GM12878 (cell line): Measurements from ENCODE around the gene ARRDC5. TPM values are rescaled to one million over a fixed set of nuclear protein-coding genes. Genes with fewer than 3 reads are reported as not detected.

Source experiments
- ATAC-seq: fragments of 200-7000 bp; cut with Tn5 transposase; 3 replicates; pipeline ENCODE4 v1.9.1; 2020; ENCODE audit warnings: mild to moderate bottlenecking, moderate library complexity
- BruUV-seq: library from RNA; stranded (reverse); fragments of 400-500 nt; replicated peaks from 2 replicates; lab custom pipeline; 2021; lab: Mats Ljungman, UMichigan
- CTCF ChIA-PET: fragments of 300-600 bp; sonication (Branson Sonifier 250); formaldehyde crosslinking; extraction: SDS; loops from one replicate; lab custom pipeline; 2021; ENCODE audit warnings: inconsistent platforms; lab: Yijun Ruan, JAX
- POLR2A ChIA-PET: fragments of 350-600 bp; formaldehyde crosslinking; extraction: SDS; loops from one replicate; lab custom pipeline; 2021; ENCODE audit warnings: inconsistent platforms; lab: Charles Lee
- RAD21 ChIA-PET: fragments of 300-600 bp; sonication (Branson Sonifier 250); formaldehyde crosslinking; loops from one replicate; lab custom pipeline; 2023; ENCODE audit warnings: antibody characterized with exemption; ENCODE audit not compliant: unreplicated experiment; lab: Charles Lee
- SMC1A ChIA-PET: fragments of 300-600 bp; sonication (Branson Sonifier 250); formaldehyde crosslinking; loops from one replicate; lab custom pipeline; 2023; ENCODE audit not compliant: unreplicated experiment, uncharacterized antibody; lab: Charles Lee
- DNase-seq: peaks from one replicate; pipeline ENCODE4 v3.0.0-alpha.2; 2011; ENCODE audit warnings: low read depth, low spot score
- FAIRE-seq: peaks from 3 replicates; lab custom pipeline; 2011; peaks lifted over from hg19 to GRCh38; lab: Jason Lieb, UNC
- H2AFZ ChIP-seq: 2 replicates; pipeline ENCODE4 v1.6.0; 2011; ENCODE audit warnings: low read depth, low read length, control low read depth; ENCODE audit not compliant: control insufficient read depth
- H3K27ac ChIP-seq: 2 replicates; pipeline ENCODE4 v1.5.1; 2011; ENCODE audit warnings: control low read depth; ENCODE audit not compliant: control insufficient read depth, insufficient read depth
- H3K27me3 ChIP-seq, 2 experiments: replicated peaks in 1 of 2; 2 replicates each; pipeline versions ENCODE4 v1.6.0 to v1.6.1; 2011; ENCODE audit warnings: low read length in 1 of 2; ENCODE audit not compliant: control insufficient read depth in 2 of 2, insufficient read depth in 2 of 2
- H3K36me3 ChIP-seq, 2 experiments: 2 replicates each; pipeline ENCODE4 v1.5.1; 2011; ENCODE audit warnings: low read length in 1 of 2; ENCODE audit not compliant: control insufficient read depth in 2 of 2, insufficient read depth in 2 of 2
- H3K4me1 ChIP-seq: 2 replicates; pipeline ENCODE4 v1.6.1; 2011; ENCODE audit warnings: mild to moderate bottlenecking, low read length, moderate library complexity, mixed read lengths; ENCODE audit not compliant: control insufficient read depth, insufficient read depth
- H3K4me2 ChIP-seq: 2 replicates; pipeline ENCODE4 v1.6.0; 2011; ENCODE audit warnings: control low read depth; ENCODE audit not compliant: control insufficient read depth, insufficient read depth
- H3K4me3 ChIP-seq: fragments of 200-600 bp; sonication (generic); 2 replicates; pipeline ENCODE4 v1.5.1; 2016
- H3K79me2 ChIP-seq: 2 replicates; pipeline ENCODE4 v1.6.0; 2011; ENCODE audit warnings: low read length; ENCODE audit not compliant: control insufficient read depth, insufficient read depth
- H3K9ac ChIP-seq: 2 replicates; pipeline ENCODE4 v1.8.0; 2011; ENCODE audit warnings: low read length, control low read depth, mixed read lengths; ENCODE audit not compliant: control insufficient read depth, insufficient read depth
- H3K9me3 ChIP-seq: replicated peaks from 3 replicates; pipeline ENCODE4 v1.5.1; 2011; ENCODE audit warnings: mild to moderate bottlenecking, low read length; ENCODE audit not compliant: control insufficient read depth, insufficient read depth
- H4K20me1 ChIP-seq: 2 replicates; pipeline ENCODE4 v1.6.0; 2011; ENCODE audit not compliant: control insufficient read depth, insufficient read depth
- BCLAF1 ChIP-seq: fragments of 450-650 bp; IDR thresholded peaks from 2 replicates; pipeline ENCODE4 v1.6.1; 2017; ENCODE audit warnings: antibody characterized with exemption, mild to moderate bottlenecking, moderate library complexity
- BMI1 ChIP-seq: fragments of 450-650 bp; IDR thresholded peaks from 2 replicates; pipeline ENCODE4 v1.6.1; 2016; ENCODE audit warnings: mild to moderate bottlenecking, moderate library complexity, borderline replicate concordance
- CHD2 ChIP-seq: IDR thresholded peaks from 2 replicates; pipeline ENCODE4 v1.6.1; 2011; ENCODE audit warnings: low read depth, low read length, improper control_type of control experiment, borderline replicate concordance
- E4F1 ChIP-seq: fragments of 450-650 bp; IDR thresholded peaks from 2 replicates; pipeline ENCODE4 v1.6.1; 2018; ENCODE audit warnings: borderline replicate concordance, mild to moderate bottlenecking; ENCODE audit not compliant: partially characterized antibody
- EGR1 ChIP-seq, 2 experiments: IDR thresholded peaks; 1 replicate in 1 of 2; 2 replicates in 1 of 2; pipeline ENCODE4 v1.6.1; 2011 to 2012; ENCODE audit warnings: low read depth in 2 of 2, low read length in 2 of 2, borderline replicate concordance in 1 of 2, mild to moderate bottlenecking in 1 of 2, moderate library complexity in 1 of 2
- FOXK2 ChIP-seq: fragments of 450-650 bp; IDR thresholded peaks from 2 replicates; pipeline ENCODE4 v1.6.1; 2017; ENCODE audit warnings: mild to moderate bottlenecking, moderate library complexity
- GATAD2B ChIP-seq: fragments of 450-650 bp; conservative IDR thresholded peaks from 2 replicates; pipeline ENCODE4 v1.6.1; 2017; ENCODE audit warnings: low read depth, mild to moderate bottlenecking, moderate library complexity
- MAX ChIP-seq: IDR thresholded peaks from 2 replicates; pipeline ENCODE4 v1.6.1; 2012; ENCODE audit warnings: low read depth, low read length, improper control_type of control experiment
- MEF2A ChIP-seq: IDR thresholded peaks from 2 replicates; pipeline ENCODE4 v1.6.1; 2011; ENCODE audit warnings: low read depth, mild to moderate bottlenecking, low read length, moderate library complexity; ENCODE audit not compliant: insufficient read depth
- NR2C1 ChIP-seq: fragments of 450-650 bp; IDR thresholded peaks from 2 replicates; pipeline ENCODE4 v1.6.1; 2017; ENCODE audit warnings: antibody characterized with exemption, mild to moderate bottlenecking, moderate library complexity
- POLR2AphosphoS5 ChIP-seq: IDR thresholded peaks from 2 replicates; pipeline ENCODE4 v1.6.1; 2011; ENCODE audit warnings: mild to moderate bottlenecking, low read length, inconsistent platforms
- SIN3A ChIP-seq: IDR thresholded peaks from 2 replicates; pipeline ENCODE4 v1.6.1; 2012; ENCODE audit warnings: low read depth, low read length, improper control_type of control experiment
- SMC3 ChIP-seq: IDR thresholded peaks from 2 replicates; pipeline ENCODE4 v1.6.1; 2011; ENCODE audit warnings: low read length, improper control_type of control experiment, borderline replicate concordance
- SUPT20H ChIP-seq: IDR thresholded peaks from 2 replicates; pipeline ENCODE4 v1.6.1; 2011; ENCODE audit warnings: low read depth, mild to moderate bottlenecking, low read length, moderate library complexity, borderline replicate concordance; ENCODE audit not compliant: control insufficient read depth
- ZNF384 ChIP-seq: IDR thresholded peaks from 2 replicates; pipeline ENCODE4 v1.6.1; 2012; ENCODE audit warnings: low read depth, mild to moderate bottlenecking, low read length, improper control_type of control experiment, borderline replicate concordance
- ZNF622 ChIP-seq: fragments of 450-650 bp; IDR thresholded peaks from 2 replicates; pipeline ENCODE4 v1.6.1; 2017; ENCODE audit warnings: mild to moderate bottlenecking, inconsistent platforms
- WGBS: methylation state at CpG from one replicate; pipeline ENCODE4 v1.1.6; 2016; ENCODE audit warnings: low lambda C conversion rate; ENCODE audit not compliant: insufficient replicate concordance, insufficient coverage; ENCODE audit errors: missing lambda C conversion rate; 5-methylcytosine and 5-hydroxymethylcytosine counted together
- in situ Hi-C: fragments of 300-500 bp; cut with MboI; formaldehyde crosslinking; loops from 9 replicates; pipeline ENCODE4 v1.14.3; 2018; ENCODE audit warnings: mixed read lengths
- intact Hi-C: fragments of 100-400 bp; cut with micrococcal nuclease; formaldehyde crosslinking; loops from one replicate; pipeline ENCODE4 v1.14.2; 2022; ENCODE audit not compliant: unreplicated experiment
- polyA plus RNA-seq, 11 experiments: library from polyadenylated mRNA; depleted of rRNA in 4 of 11; unstranded in 6 of 11; stranded (reverse) in 5 of 11; fragments of >200 nt; fragmentation: Nextera tagmentation in 4 of 11; fragmentation: Illumina TruSeq in 1 of 11; extraction: Ambion mirVana in 4 of 11; extraction: Trizol in 1 of 11; gene quantifications; 1 replicate in 1 of 11; 2 replicates in 10 of 11; pipeline versions ENCODE4 v1.2.1 to v1.2.3, GENCODE V29; 2011 to 2016; ENCODE audit warnings: inconsistent platforms in 2 of 11, missing spikeins in 2 of 11, low read depth in 1 of 11
- total RNA-seq, 4 experiments: library from RNA; depleted of rRNA in 3 of 4; stranded (reverse); fragments of >200 nt in 3 of 4; fragmentation: Illumina TruSeq in 1 of 4; extraction: Trizol in 1 of 4; gene quantifications; 2 replicates each; pipeline versions ENCODE4 v1.2.1 to v1.2.3, GENCODE V29; 2013 to 2021

ARRDC5 gene
- total and polyA plus RNA-seq, 10 of the 15 experiments (the other 5 are each of a cell fraction or from before 2014, with no cell fraction given) = 0.03 to 0.38 (median 0.12) TPM; not detected in 2

- no peak overlapping the region for H3K27ac ChIP-seq
- no peaks in the 10 kb centered on the region for H4K20me1 ChIP-seq
- H3K4me1 ChIP-seq = no peaks in the 10 kb centered on the region
- no peaks in the 10 kb centered on the region for H3K27me3 ChIP-seq
- ChIA-PET SMC1A (no interaction called here), POLR2A (interaction anchor here (0.7 kb wide), 1 partner anchor 25 kb away, joined by 8 read pairs; no protein-coding TSS in a partner anchor), CTCF (no interaction called here), RAD21 (no interaction called here)
- no peaks in the 10 kb centered on the region for H3K36me3 ChIP-seq
- H3K4me3 ChIP-seq = no peak overlapping the region
- H3K9me3 ChIP-seq = no peaks in the 10 kb centered on the region
- no peak for FAIRE-seq
- no peak overlapping the region for H2AFZ ChIP-seq
- BruUV-seq = no TSS peak
- WGBS = 33% methylated on average over 3 of the region's 3 CpGs
- H3K4me2 ChIP-seq = no peak overlapping the region
- no peak for ATAC-seq
- no peak for DNase-seq
- in situ Hi-C loops (no loop called here), intact Hi-C loops (no loop called here)
- no peak overlapping the region for H3K9ac ChIP-seq
- H3K79me2 ChIP-seq = no peaks in the 10 kb centered on the region
- TF ChIP-seq NR2C1 (no peak), SMC3 (no peak), SIN3A (no peak), BCLAF1 (no peak), MEF2A (no peak), POLR2AphosphoS5 (no peak), GATAD2B (no peak), EGR1 (IDR thresholded peaks at IDR 0.05; ENCODE audit: borderline replicate concordance in 1 of 2, low read depth in 2 of 2, low read length in 2 of 2) (no peak), FOXK2 (no peak), MAX (no peak), BMI1 (no peak), E4F1 (no peak), CHD2 (no peak), ZNF622 (no peak), ZNF384 (no peak), SUPT20H (no peak)
These were observed 1.8 kb upstream of the ARRDC5 start for GRCh38 chr19:4904481-4904880.
